ENCODE data around the gene SASS6. TPM values are rescaled to one million over a fixed set of nuclear protein-coding genes. Genes with fewer than 3 reads are reported as not detected.

The SASS6 gene
- total and polyA plus RNA-seq, 2 donors (not counting 3 experiments of a cell fraction or from before 2014, with no cell fraction given): 0.44 to 7.3 TPM

- Histone ChIP-seq H3K4me3 (replicated peaks in 1 of 3; ENCODE audit: insufficient read depth in 1 of 3, low read depth in 1 of 3, low read length in 3 of 3) (no peak overlapping the region), H3K79me2 (ENCODE audit: control insufficient read depth, insufficient read depth, low read length) (peaks cover 4% of the 10 kb centered on the region), H3K4me2 (ENCODE audit: insufficient read depth, low read length) (no peak overlapping the region), H3K27me3 (ENCODE audit: control insufficient read depth in 2 of 2, insufficient read depth in 2 of 2, low read length in 2 of 2) (no peaks in the 10 kb centered on the region), H3K9me1 (replicated peaks; ENCODE audit: control insufficient read depth, extremely low read depth, insufficient read depth, low read length) (no peaks in the 10 kb centered on the region), H3K27ac (ENCODE audit: insufficient read depth, low read depth, low read length) (no peak overlapping the region), H3K36me3 (ENCODE audit: control insufficient read depth in 2 of 2, extremely low read depth in 1 of 2, insufficient read depth in 2 of 2, low read length in 2 of 2) (peaks cover 0 to 20% of the 10 kb centered on the region in 2 experiments), H3K4me1 (ENCODE audit: control insufficient read depth, extremely low read depth, insufficient read depth, low read length) (peaks cover 4% of the 10 kb centered on the region), H3K9ac (replicated peaks; ENCODE audit: extremely low read depth, insufficient read depth, low read length) (no peak overlapping the region), H3K9me3 (replicated peaks; ENCODE audit: control insufficient read depth, insufficient read depth, low read length) (no peaks in the 10 kb centered on the region), H4K20me1 (replicated peaks; ENCODE audit: control insufficient read depth, extremely low read depth, insufficient read depth, low read length) (peaks cover 2% of the 10 kb centered on the region), H2AFZ (ENCODE audit: low read depth, low read length) (no peak overlapping the region)
- FAIRE-seq (no peak), DNase-seq (ENCODE audit: low read depth, low spot score) (no peak)
- TF ChIP-seq POLR2AphosphoS5 (IDR thresholded peaks at IDR 0.05; ENCODE audit: insufficient read depth, low read depth, low read length) (no peak), MAX (IDR thresholded peaks at IDR 0.05; ENCODE audit: insufficient read depth, insufficient read length) (no peak), MYC (IDR thresholded peaks at IDR 0.05; ENCODE audit: low read depth, low read length) (no peak), POLR2A (IDR thresholded peaks at IDR 0.05; ENCODE audit: low read depth, low read length) (no peak), GATA2 (IDR thresholded peaks at IDR 0.05; ENCODE audit: insufficient read depth, insufficient read length, low read depth, low read length) (no peak), EZH2 (IDR thresholded peaks at IDR 0.05; ENCODE audit: borderline replicate concordance, low read depth, low read length, severe bottlenecking) (no peak), FOS (IDR thresholded peaks at IDR 0.05; ENCODE audit: borderline replicate concordance, insufficient read depth, low read length) (no peak), CTCF (IDR thresholded peaks at IDR 0.05; ENCODE audit: extremely low read depth in 1 of 2, insufficient read depth in 1 of 2, low read depth in 1 of 2, low read length in 2 of 2) (no peak), JUN (IDR thresholded peaks at IDR 0.05; ENCODE audit: borderline replicate concordance, insufficient read depth, insufficient read length, low read depth) (no peak)
- ChIA-PET POLR2A (no interaction called here), CTCF (interaction anchor here (0.9 kb wide), 1 partner anchor 14 kb away, joined by 3 read pairs; no protein-coding TSS in a partner anchor)
- intact Hi-C loops (cut with micrococcal nuclease): no loop called here
- dilution Hi-C loops (cut with MboI; ENCODE audit: extremely low pct_ligation_motif_present, low sequenced_read_pairs): no loop called here
- no TSS peak for BruUV-seq (replicated peaks)
Measured at GRCh38 chr1:100073531-100073930, 59.2 kb downstream of the SASS6 start.
